Mesenchymal stem cell (in vitro differentiated cells and primary cell): ENCODE results near the gene MRPS34.

Experiments
- DNase-seq: peaks from one replicate; pipeline ENCODE4 v3.0.0-alpha.2; 2013
- H2AFZ ChIP-seq: one replicate; pipeline ENCODE4 v1.6.1; 2013; ENCODE audit warnings: low read depth, mild to moderate bottlenecking, control low read depth, inconsistent platforms, low read length, moderate library complexity
- H2AK5ac ChIP-seq: 2 replicates; pipeline ENCODE4 v1.6.1; 2013; ENCODE audit warnings: low read length, moderate library complexity, mild to moderate bottlenecking, inconsistent platforms; ENCODE audit not compliant: severe bottlenecking
- H2BK120ac ChIP-seq: one replicate; pipeline ENCODE4 v1.6.1; 2013; ENCODE audit warnings: low read depth, mild to moderate bottlenecking, inconsistent platforms, low read length, moderate library complexity
- H2BK12ac ChIP-seq, 2 experiments: one replicate each; pipeline ENCODE4 v1.6.1; 2013; ENCODE audit warnings: inconsistent platforms in 2 of 2, low read length in 2 of 2, mild to moderate bottlenecking in 2 of 2, moderate library complexity in 2 of 2, control low read depth in 1 of 2
- H2BK15ac ChIP-seq: one replicate; pipeline ENCODE4 v1.6.1; 2013; ENCODE audit warnings: mild to moderate bottlenecking, low read depth, inconsistent platforms; ENCODE audit not compliant: poor library complexity, severe bottlenecking
- H2BK5ac ChIP-seq: 2 replicates; pipeline ENCODE4 v1.6.1; 2013; ENCODE audit warnings: low read depth, mild to moderate bottlenecking, low read length, control low read depth, inconsistent platforms; ENCODE audit not compliant: poor library complexity, severe bottlenecking
- H3K14ac ChIP-seq, 2 experiments: one replicate each; pipeline ENCODE4 v1.6.1; 2013; ENCODE audit warnings: inconsistent platforms in 2 of 2, low read length in 2 of 2, control low read depth in 1 of 2, mild to moderate bottlenecking in 1 of 2, moderate library complexity in 1 of 2
- H3K18ac ChIP-seq, 2 experiments: one replicate each; pipeline ENCODE4 v1.6.1; 2013; ENCODE audit warnings: inconsistent platforms in 2 of 2, low read length in 2 of 2, control low read depth in 1 of 2, low read depth in 1 of 2, mild to moderate bottlenecking in 1 of 2
- H3K23ac ChIP-seq, 2 experiments: one replicate each; pipeline ENCODE4 v1.6.1; 2013; ENCODE audit warnings: inconsistent platforms in 2 of 2, low read length in 2 of 2, mild to moderate bottlenecking in 2 of 2, moderate library complexity in 2 of 2, control low read depth in 1 of 2
- H3K27ac ChIP-seq: 2 replicates; pipeline ENCODE4 v1.5.1; 2013; ENCODE audit warnings: mild to moderate bottlenecking, moderate library complexity, low read length, control low read depth, inconsistent platforms; ENCODE audit not compliant: poor library complexity, severe bottlenecking
- H3K27me3 ChIP-seq, 2 experiments: 2 replicates each; pipeline versions ENCODE4 v1.6.1 to v1.7.0; 2013; ENCODE audit warnings: low read length in 2 of 2, mild to moderate bottlenecking in 2 of 2, moderate library complexity in 2 of 2, control low read depth in 1 of 2, inconsistent platforms in 1 of 2; ENCODE audit not compliant: control insufficient read depth in 1 of 2, insufficient read depth in 1 of 2
- H3K36me3 ChIP-seq, 2 experiments: 2 replicates each; pipeline versions ENCODE4 v1.6.1 to v1.7.0; 2013; ENCODE audit warnings: low read length in 2 of 2, control low read depth in 1 of 2, inconsistent platforms in 1 of 2, low read depth in 1 of 2, mild to moderate bottlenecking in 1 of 2; ENCODE audit not compliant: insufficient read depth in 2 of 2, control insufficient read depth in 1 of 2
- H3K4ac ChIP-seq, 2 experiments: one replicate each; pipeline ENCODE4 v1.6.1; 2013; ENCODE audit warnings: inconsistent platforms in 2 of 2, low read length in 2 of 2, mild to moderate bottlenecking in 2 of 2, moderate library complexity in 2 of 2, control low read depth in 1 of 2, low read depth in 1 of 2
- H3K4me1 ChIP-seq: 2 replicates; pipeline ENCODE4 v1.6.1; 2013; ENCODE audit warnings: low read depth, low read length, control low read depth; ENCODE audit not compliant: control insufficient read depth, insufficient read depth
- H3K4me2 ChIP-seq: 2 replicates; pipeline ENCODE4 v1.6.1; 2013; ENCODE audit warnings: low read length, mild to moderate bottlenecking, inconsistent platforms; ENCODE audit not compliant: poor library complexity, severe bottlenecking
- H3K4me3 ChIP-seq, 2 experiments: 2 replicates each; pipeline versions ENCODE4 v1.5.1 to v1.7.0; 2013; ENCODE audit warnings: low read length in 2 of 2, mild to moderate bottlenecking in 2 of 2, control low read depth in 1 of 2, low read depth in 1 of 2; ENCODE audit not compliant: insufficient read depth in 1 of 2
- H3K79me1 ChIP-seq: replicated peaks from 2 replicates; pipeline ENCODE4 v1.6.1; 2013; ENCODE audit warnings: mild to moderate bottlenecking, control low read depth, low read length, inconsistent platforms; ENCODE audit not compliant: poor library complexity, severe bottlenecking
- H3K9ac ChIP-seq: 2 replicates; pipeline ENCODE4 v1.7.0; 2013; ENCODE audit warnings: mild to moderate bottlenecking, low read length, moderate library complexity
- H3K9me3 ChIP-seq: 2 replicates; pipeline ENCODE4 v1.7.0; 2013; ENCODE audit warnings: mild to moderate bottlenecking, low read length; ENCODE audit not compliant: control insufficient read depth
- H4K8ac ChIP-seq: one replicate; pipeline ENCODE4 v1.6.1; 2013; ENCODE audit warnings: inconsistent platforms, mild to moderate bottlenecking, low read length, moderate library complexity
- H4K91ac ChIP-seq: one replicate; pipeline ENCODE4 v1.6.1; 2013; ENCODE audit warnings: mild to moderate bottlenecking, low read length, inconsistent platforms
- WGBS: methylation state at CpG from one replicate; pipeline ENCODE4 v1.1.7; 2013; ENCODE audit warnings: mixed read lengths; 5-methylcytosine and 5-hydroxymethylcytosine counted together

The MRPS34 gene

DNA sequence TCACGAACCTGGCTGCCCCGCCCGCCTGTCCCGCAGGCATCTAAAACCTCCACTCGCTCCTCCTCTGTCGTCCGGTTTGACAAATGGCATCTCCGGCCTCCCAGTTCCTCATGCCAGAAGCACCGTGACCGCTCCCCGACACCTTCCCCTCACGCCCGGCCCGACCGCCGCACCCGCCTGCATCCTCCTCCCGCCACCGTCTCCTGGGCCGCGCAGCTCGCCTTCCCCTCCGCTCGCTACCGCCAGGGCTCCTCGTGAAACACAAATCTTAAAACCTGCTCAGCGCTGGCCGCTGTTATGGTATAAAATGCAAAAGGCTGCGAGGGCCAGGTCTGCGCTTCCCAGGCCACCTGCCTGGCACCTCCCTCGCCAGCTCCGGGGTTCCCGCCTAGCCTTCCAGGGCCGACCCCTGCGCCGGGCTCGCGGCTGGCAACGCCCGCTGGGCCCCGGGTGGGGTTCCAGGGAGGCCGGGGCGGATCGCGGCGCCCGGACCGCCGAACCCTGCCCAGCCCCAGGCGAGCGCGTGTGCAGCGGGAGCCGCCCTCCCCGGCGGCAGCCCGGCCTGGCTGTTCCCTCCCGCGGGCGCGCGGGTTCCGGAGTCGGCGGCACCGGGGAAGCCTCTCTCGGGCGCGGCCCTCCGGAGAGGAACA lies 8.9 kb upstream of the MRPS34 start:
- H3K27me3 ChIP-seq, result no peaks in the 10 kb centered on the region
- H3K36me3 ChIP-seq, result peaks cover 40 to 63% of the 10 kb centered on the region in 2 experiments
- peak overlapping the region; percentile 28 to 32 for H3K4ac ChIP-seq
- H3K18ac ChIP-seq, result peak overlapping the region; percentile 33 to 46
- H3K9me3 ChIP-seq, result no peaks in the 10 kb centered on the region
- H2BK15ac ChIP-seq, result no peak overlapping the region
- H3K23ac ChIP-seq, result no peak overlapping the region
- H3K4me3 ChIP-seq, result peak overlapping the region; percentile 81 to 87
- H2BK12ac ChIP-seq, result no peak overlapping the region
- DNase-seq, result peak; percentile 41
- H3K4me2 ChIP-seq, result peak overlapping the region; percentile 68
- no peak overlapping the region for H2BK120ac ChIP-seq
- no peak overlapping the region for H4K8ac ChIP-seq
- no peak overlapping the region for H3K14ac ChIP-seq
- no peak overlapping the region for H2BK5ac ChIP-seq
- H3K4me1 ChIP-seq, result peaks cover 42% of the 10 kb centered on the region
- peak overlapping the region; percentile 85 for H3K9ac ChIP-seq
- H2AFZ ChIP-seq, result peak overlapping the region; percentile 19
- 2% methylated on average over 59 of the region's 70 CpGs for WGBS
- no peak overlapping the region for H2AK5ac ChIP-seq
- no peak overlapping the region for H4K91ac ChIP-seq
- H3K79me1 ChIP-seq, result peaks cover 40% of the 10 kb centered on the region
- no peak overlapping the region for H3K27ac ChIP-seq

- Histone ChIP-seq H4K8ac (no peak overlapping the region), H3K79me1 (peaks cover 36% of the 10 kb centered on the region), H3K9me3 (no peaks in the 10 kb centered on the region), H2BK12ac (no peak overlapping the region), H3K36me3 (peaks cover 42 to 63% of the 10 kb centered on the region in 2 experiments), H3K4ac (no peak overlapping the region), H3K23ac (no peak overlapping the region), H3K4me1 (peaks cover 40% of the 10 kb centered on the region), H3K27me3 (no peaks in the 10 kb centered on the region), H4K91ac (no peak overlapping the region), H2BK5ac (no peak overlapping the region), H3K9ac (peak overlapping the region; percentile 85), H2BK15ac (no peak overlapping the region), H2BK120ac (no peak overlapping the region), H3K4me3 (peak overlapping the region; percentile 81 to 87), H3K27ac (no peak overlapping the region), H2AFZ (no peak overlapping the region), H3K14ac (no peak overlapping the region), H3K18ac (no peak overlapping the region), H2AK5ac (no peak overlapping the region), H3K4me2 (peak overlapping the region; percentile 68)
- no peak for DNase-seq
- 81% methylated on average over 20 of the region's 20 CpGs for WGBS
These were observed 8.3 kb upstream of the MRPS34 start for GRCh38 chr16:1781254-1781653.

GRCh38 chr16:1780677-1781072 lies 7.7 kb upstream of the MRPS34 start:
- no peak for DNase-seq
- Histone ChIP-seq H3K27ac (no peak overlapping the region), H4K8ac (no peak overlapping the region), H3K79me1 (peaks cover 37% of the 10 kb centered on the region), H3K4me1 (peaks cover 43% of the 10 kb centered on the region), H2BK15ac (no peak overlapping the region), H3K4me2 (no peak overlapping the region), H2AK5ac (no peak overlapping the region), H3K4me3 (peak overlapping the region in 1 of 2 experiments; percentile 87), H2BK12ac (no peak overlapping the region), H3K9ac (peak overlapping the region; percentile 85), H3K23ac (no peak overlapping the region), H3K14ac (no peak overlapping the region), H3K36me3 (peaks cover 47 to 63% of the 10 kb centered on the region in 2 experiments), H2BK5ac (no peak overlapping the region), H2BK120ac (no peak overlapping the region), H4K91ac (no peak overlapping the region), H3K27me3 (no peaks in the 10 kb centered on the region), H3K18ac (no peak overlapping the region), H2AFZ (no peak overlapping the region), H3K9me3 (no peaks in the 10 kb centered on the region), H3K4ac (no peak overlapping the region)
- WGBS, result 88% methylated on average over 6 of the region's 6 CpGs

- H4K91ac ChIP-seq, result no peak overlapping the region
- H2AK5ac ChIP-seq, result no peak overlapping the region
- H2BK15ac ChIP-seq, result no peak overlapping the region
- H2BK12ac ChIP-seq, result no peak overlapping the region
- H4K8ac ChIP-seq, result no peak overlapping the region
- no peak overlapping the region for H3K4me2 ChIP-seq
- no peak overlapping the region for H3K9ac ChIP-seq
- no peak overlapping the region for H3K14ac ChIP-seq
- 93% methylated on average over 26 of the region's 27 CpGs for WGBS
- no peak overlapping the region for H2BK5ac ChIP-seq
- no peak overlapping the region for H3K18ac ChIP-seq
- no peaks in the 10 kb centered on the region for H3K9me3 ChIP-seq
- H3K23ac ChIP-seq, result no peak overlapping the region
- H3K27ac ChIP-seq, result no peak overlapping the region
- H3K79me1 ChIP-seq, result peaks cover 38% of the 10 kb centered on the region
- H3K4me3 ChIP-seq, result no peak overlapping the region
- H3K36me3 ChIP-seq, result peaks cover 51 to 63% of the 10 kb centered on the region in 2 experiments
- no peak overlapping the region for H2BK120ac ChIP-seq
- H3K27me3 ChIP-seq, result no peaks in the 10 kb centered on the region
- DNase-seq, result no peak
- no peak overlapping the region for H2AFZ ChIP-seq
- H3K4ac ChIP-seq, result no peak overlapping the region
- H3K4me1 ChIP-seq, result peaks cover 47% of the 10 kb centered on the region
These were observed 7.1 kb upstream of the MRPS34 start for GRCh38 chr16:1779741-1780676.
